ENCODE results near the gene PFKFB3.

DNA sequence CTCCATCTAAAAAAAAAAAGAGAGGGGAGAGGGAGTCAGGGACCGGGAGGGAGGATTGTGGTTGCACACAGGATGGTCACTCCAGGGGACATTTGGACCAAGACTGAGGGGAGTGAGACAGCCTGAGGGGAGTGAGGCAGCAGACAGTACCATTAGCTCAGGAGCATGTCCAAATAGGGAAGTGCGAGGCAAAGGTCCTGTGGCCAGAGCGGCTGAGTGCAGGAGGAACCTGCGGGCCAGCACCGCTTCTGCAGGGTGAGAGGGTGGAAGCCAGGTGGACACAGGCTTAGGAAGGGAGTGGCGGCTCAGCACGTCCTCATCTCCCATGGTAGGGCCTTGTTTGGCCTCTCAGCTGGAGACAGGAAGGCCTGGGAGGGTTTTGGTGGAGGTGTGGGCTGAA, 48.9 kb upstream of the PFKFB3 start:
- no peak for TF ChIP-seq GLIS2 (tag by site-specific recombination; IDR thresholded peaks at IDR 0.05)
- TF ChIP-seq, protein P1, sequence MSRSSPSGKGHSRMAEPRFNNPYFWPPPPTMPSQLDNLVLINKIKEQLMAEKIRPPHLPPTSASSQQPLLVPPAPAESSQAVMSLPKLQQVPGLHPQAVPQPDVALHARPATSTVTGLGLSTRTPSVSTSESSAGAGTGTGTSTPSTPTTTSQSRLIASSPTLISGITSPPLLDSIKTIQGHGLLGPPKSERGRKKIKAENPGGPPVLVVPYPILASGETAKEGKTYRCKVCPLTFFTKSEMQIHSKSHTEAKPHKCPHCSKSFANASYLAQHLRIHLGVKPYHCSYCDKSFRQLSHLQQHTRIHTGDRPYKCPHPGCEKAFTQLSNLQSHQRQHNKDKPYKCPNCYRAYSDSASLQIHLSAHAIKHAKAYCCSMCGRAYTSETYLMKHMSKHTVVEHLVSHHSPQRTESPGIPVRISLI (tag by site-specific recombination; IDR thresholded peaks at IDR 0.05) = no peak
- TF ChIP-seq, protein P2, sequence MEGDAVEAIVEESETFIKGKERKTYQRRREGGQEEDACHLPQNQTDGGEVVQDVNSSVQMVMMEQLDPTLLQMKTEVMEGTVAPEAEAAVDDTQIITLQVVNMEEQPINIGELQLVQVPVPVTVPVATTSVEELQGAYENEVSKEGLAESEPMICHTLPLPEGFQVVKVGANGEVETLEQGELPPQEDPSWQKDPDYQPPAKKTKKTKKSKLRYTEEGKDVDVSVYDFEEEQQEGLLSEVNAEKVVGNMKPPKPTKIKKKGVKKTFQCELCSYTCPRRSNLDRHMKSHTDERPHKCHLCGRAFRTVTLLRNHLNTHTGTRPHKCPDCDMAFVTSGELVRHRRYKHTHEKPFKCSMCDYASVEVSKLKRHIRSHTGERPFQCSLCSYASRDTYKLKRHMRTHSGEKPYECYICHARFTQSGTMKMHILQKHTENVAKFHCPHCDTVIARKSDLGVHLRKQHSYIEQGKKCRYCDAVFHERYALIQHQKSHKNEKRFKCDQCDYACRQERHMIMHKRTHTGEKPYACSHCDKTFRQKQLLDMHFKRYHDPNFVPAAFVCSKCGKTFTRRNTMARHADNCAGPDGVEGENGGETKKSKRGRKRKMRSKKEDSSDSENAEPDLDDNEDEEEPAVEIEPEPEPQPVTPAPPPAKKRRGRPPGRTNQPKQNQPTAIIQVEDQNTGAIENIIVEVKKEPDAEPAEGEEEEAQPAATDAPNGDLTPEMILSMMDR (tag by site-specific recombination; IDR thresholded peaks at IDR 0.05) = no peak
- no peak for TF ChIP-seq ZNF777 (tag by site-specific recombination; IDR thresholded peaks at IDR 0.05; ENCODE audit: borderline replicate concordance)
- TF ChIP-seq ZFP41 (tag by site-specific recombination; IDR thresholded peaks at IDR 0.05; ENCODE audit: borderline replicate concordance) = no peak
- TF ChIP-seq, protein P3, sequence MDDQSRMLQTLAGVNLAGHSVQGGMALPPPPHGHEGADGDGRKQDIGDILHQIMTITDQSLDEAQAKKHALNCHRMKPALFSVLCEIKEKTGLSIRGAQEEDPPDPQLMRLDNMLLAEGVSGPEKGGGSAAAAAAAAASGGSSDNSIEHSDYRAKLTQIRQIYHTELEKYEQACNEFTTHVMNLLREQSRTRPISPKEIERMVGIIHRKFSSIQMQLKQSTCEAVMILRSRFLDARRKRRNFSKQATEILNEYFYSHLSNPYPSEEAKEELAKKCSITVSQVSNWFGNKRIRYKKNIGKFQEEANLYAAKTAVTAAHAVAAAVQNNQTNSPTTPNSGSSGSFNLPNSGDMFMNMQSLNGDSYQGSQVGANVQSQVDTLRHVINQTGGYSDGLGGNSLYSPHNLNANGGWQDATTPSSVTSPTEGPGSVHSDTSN (CRISPR knock-in tag; IDR thresholded peaks at IDR 0.05) = no peak
- no peak for TF ChIP-seq HOXA7 (CRISPR knock-in tag; IDR thresholded peaks at IDR 0.05; ENCODE audit: borderline replicate concordance)
- no peak for TF ChIP-seq ZNF530 (tag by site-specific recombination; IDR thresholded peaks at IDR 0.05; ENCODE audit: low read depth)
- TF ChIP-seq KLF10 (tag by site-specific recombination; IDR thresholded peaks at IDR 0.05) = no peak
- no peak for TF ChIP-seq YY1 (tag by site-specific recombination; IDR thresholded peaks at IDR 0.05)
- TF ChIP-seq, protein P4, sequence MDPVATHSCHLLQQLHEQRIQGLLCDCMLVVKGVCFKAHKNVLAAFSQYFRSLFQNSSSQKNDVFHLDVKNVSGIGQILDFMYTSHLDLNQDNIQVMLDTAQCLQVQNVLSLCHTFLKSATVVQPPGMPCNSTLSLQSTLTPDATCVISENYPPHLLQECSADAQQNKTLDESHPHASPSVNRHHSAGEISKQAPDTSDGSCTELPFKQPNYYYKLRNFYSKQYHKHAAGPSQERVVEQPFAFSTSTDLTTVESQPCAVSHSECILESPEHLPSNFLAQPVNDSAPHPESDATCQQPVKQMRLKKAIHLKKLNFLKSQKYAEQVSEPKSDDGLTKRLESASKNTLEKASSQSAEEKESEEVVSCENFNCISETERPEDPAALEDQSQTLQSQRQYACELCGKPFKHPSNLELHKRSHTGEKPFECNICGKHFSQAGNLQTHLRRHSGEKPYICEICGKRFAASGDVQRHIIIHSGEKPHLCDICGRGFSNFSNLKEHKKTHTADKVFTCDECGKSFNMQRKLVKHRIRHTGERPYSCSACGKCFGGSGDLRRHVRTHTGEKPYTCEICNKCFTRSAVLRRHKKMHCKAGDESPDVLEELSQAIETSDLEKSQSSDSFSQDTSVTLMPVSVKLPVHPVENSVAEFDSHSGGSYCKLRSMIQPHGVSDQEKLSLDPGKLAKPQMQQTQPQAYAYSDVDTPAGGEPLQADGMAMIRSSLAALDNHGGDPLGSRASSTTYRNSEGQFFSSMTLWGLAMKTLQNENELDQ (tag by site-specific recombination; IDR thresholded peaks at IDR 0.05; ENCODE audit: low read depth) = no peak
- no peak for TF ChIP-seq ZNF416 (tag by site-specific recombination; IDR thresholded peaks at IDR 0.05)
- no peak for TF ChIP-seq GFI1B (tag by site-specific recombination; IDR thresholded peaks at IDR 0.05)
